Measurements from ENCODE around the gene DTNB.

The DTNB gene

GRCh38 chr2:25596516-25597244, 76.7 kb downstream of the DTNB start:
- no peak for DNase-seq (ENCODE audit: extremely low read depth, low read depth)
- no peak overlapping the region for H3K4me3 ChIP-seq (replicated peaks; ENCODE audit: low read depth, low read length)
- TF ChIP-seq CTCF (IDR thresholded peaks at IDR 0.05; ENCODE audit: low read depth, low read length, missing control alignments) = no peak

GRCh38 chr2:25595393-25595792, 78.0 kb downstream of the DTNB start:
- TF ChIP-seq CTCF (IDR thresholded peaks at IDR 0.05; ENCODE audit: low read depth, low read length, missing control alignments) = no peak
- no peak for DNase-seq (ENCODE audit: extremely low read depth, low read depth)
- no peak overlapping the region for H3K4me3 ChIP-seq (replicated peaks; ENCODE audit: low read depth, low read length)

GRCh38 chr2:25594991-25595390, 78.4 kb downstream of the DTNB start:
- no peak for TF ChIP-seq CTCF (IDR thresholded peaks at IDR 0.05; ENCODE audit: low read depth, low read length, missing control alignments)
- DNase-seq (ENCODE audit: extremely low read depth, low read depth) = no peak

GRCh38 chr2:25592766-25593292, 80.5 kb downstream of the DTNB start:
- H3K4me3 ChIP-seq (replicated peaks; ENCODE audit: low read depth, low read length) = no peak overlapping the region
- DNase-seq (ENCODE audit: extremely low read depth, low read depth) = no peak
- no peak for TF ChIP-seq CTCF (IDR thresholded peaks at IDR 0.05; ENCODE audit: low read depth, low read length, missing control alignments)

More at GRCh38 chr2:25594991-25595390, 78.4 kb downstream of the DTNB start:
- H3K4me3 ChIP-seq (replicated peaks; ENCODE audit: low read depth, low read length) = no peak overlapping the region

GRCh38 chr2:25590921-25591505, 82.4 kb downstream of the DTNB start:
- TF ChIP-seq CTCF (IDR thresholded peaks at IDR 0.05; ENCODE audit: low read depth, low read length, missing control alignments) = no peak
- H3K4me3 ChIP-seq (replicated peaks; ENCODE audit: low read depth, low read length) = no peak overlapping the region
- DNase-seq (ENCODE audit: extremely low read depth, low read depth) = no peak

DNA sequence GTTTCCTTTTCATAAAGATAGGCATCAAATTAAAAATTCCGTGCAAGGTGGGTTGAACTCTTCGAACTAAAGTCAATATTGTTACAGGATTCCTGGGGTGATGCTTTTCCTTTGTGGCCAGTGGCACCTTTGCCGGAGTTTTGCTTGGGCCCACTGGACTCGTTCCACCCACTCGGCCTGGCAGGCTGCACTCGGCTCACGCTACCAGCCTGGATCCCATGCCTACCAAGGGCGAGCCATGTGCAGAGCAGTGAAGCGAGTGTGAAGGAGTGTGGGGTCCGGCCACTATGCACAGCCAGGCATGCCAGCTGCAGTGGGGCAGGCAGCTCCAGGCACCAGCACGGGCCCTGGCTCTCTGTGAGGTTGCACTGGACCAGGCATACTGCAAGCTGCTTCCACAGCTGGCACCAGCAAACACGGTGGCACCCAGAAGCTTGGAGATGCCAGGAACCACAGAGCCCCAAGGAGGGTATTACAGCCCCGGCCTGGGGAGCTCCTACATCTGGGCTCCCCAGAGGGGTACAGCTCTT, 83.6 kb downstream of the DTNB start:
- no peak for TF ChIP-seq CTCF (IDR thresholded peaks at IDR 0.05; ENCODE audit: low read depth, low read length, missing control alignments)
- no peak overlapping the region for H3K4me3 ChIP-seq (replicated peaks; ENCODE audit: low read depth, low read length)
- DNase-seq (ENCODE audit: extremely low read depth, low read depth) = no peak

Measured in HFF-Myc (cell line).